Measurements from ENCODE around the gene MDP1.

Gene MDP1

DNA sequence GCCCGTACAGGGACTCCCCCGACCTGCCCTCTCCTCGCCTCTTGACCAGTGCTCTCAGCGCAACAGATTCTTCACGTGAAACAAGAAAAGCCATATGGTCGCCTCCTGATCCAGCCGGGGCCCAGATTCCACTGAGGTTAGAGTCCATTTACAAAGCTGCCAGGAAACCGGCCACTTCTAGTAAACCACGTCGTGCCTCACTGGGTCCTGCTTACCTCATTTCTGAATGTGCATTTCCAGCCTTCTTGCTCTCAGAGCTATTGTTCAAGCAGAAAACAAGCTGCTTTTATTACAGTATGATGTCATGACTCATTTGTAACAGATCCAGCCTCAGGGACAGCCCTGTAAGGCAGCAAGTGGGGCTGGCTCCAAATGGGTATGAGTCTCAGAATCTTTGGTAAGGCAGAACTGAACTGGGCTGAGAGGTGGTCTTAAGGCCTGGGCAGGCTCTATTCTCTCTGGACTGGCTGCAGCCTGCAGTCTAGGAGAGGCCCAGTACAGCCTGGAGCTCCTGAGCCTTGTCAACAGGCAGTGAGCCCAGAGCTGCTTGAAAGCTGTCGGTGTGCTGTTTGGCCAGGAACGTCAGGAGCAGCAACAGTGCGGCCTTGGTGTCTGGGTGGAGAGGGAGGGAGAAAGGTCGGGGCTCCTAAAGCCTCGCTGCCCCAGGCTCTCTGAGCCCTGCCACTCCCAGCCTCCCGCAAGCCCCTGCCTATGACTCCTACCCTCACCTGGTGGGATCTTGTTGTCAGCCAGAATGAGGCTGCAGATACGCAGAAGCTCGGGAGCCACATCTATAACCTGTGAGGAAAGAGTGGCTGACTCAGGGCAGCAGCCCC is 35.7 kb downstream of the MDP1 start:
- Histone ChIP-seq H3K9ac (ENCODE audit: low read depth, low read length, poor library complexity, severe bottlenecking) (no peak overlapping the region), H3K27me3 (ENCODE audit: insufficient read depth, low read length, poor library complexity, severe bottlenecking) (no peaks in the 10 kb centered on the region), H3K9me2 (replicated peaks; ENCODE audit: low read depth, low read length) (no peaks in the 10 kb centered on the region), H3K9me3 (ENCODE audit: insufficient read depth, low read depth, low read length) (no peaks in the 10 kb centered on the region), H2AFZ (ENCODE audit: low read length) (no peak overlapping the region), H3K36me3 (ENCODE audit: insufficient read depth, low read length) (peaks cover 7% of the 10 kb centered on the region; the same call in 1 of the 2 replicates), H3K4me1 (ENCODE audit: insufficient read depth, low read length, poor library complexity, severe bottlenecking) (no peaks in the 10 kb centered on the region), H4K20me1 (ENCODE audit: insufficient read depth, low read length, poor library complexity, severe bottlenecking) (no peaks in the 10 kb centered on the region), H3K4me2 (ENCODE audit: low read depth, low read length, poor library complexity, severe bottlenecking) (no peak overlapping the region), H3K79me2 (ENCODE audit: insufficient read depth, low read length) (no peaks in the 10 kb centered on the region), H3F3A (ENCODE audit: low read depth) (no peaks in the 10 kb centered on the region), H3K4me3 (ENCODE audit: low read length, poor library complexity, severe bottlenecking) (no peak overlapping the region)
- TF ChIP-seq, protein P1, sequence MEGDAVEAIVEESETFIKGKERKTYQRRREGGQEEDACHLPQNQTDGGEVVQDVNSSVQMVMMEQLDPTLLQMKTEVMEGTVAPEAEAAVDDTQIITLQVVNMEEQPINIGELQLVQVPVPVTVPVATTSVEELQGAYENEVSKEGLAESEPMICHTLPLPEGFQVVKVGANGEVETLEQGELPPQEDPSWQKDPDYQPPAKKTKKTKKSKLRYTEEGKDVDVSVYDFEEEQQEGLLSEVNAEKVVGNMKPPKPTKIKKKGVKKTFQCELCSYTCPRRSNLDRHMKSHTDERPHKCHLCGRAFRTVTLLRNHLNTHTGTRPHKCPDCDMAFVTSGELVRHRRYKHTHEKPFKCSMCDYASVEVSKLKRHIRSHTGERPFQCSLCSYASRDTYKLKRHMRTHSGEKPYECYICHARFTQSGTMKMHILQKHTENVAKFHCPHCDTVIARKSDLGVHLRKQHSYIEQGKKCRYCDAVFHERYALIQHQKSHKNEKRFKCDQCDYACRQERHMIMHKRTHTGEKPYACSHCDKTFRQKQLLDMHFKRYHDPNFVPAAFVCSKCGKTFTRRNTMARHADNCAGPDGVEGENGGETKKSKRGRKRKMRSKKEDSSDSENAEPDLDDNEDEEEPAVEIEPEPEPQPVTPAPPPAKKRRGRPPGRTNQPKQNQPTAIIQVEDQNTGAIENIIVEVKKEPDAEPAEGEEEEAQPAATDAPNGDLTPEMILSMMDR (conservative IDR thresholded peaks at IDR 0.05; ENCODE audit: low read length), result no peak
- TF ChIP-seq EZH2phosphoT487 (IDR thresholded peaks at IDR 0.05; ENCODE audit: borderline replicate concordance), result no peak

DNA sequence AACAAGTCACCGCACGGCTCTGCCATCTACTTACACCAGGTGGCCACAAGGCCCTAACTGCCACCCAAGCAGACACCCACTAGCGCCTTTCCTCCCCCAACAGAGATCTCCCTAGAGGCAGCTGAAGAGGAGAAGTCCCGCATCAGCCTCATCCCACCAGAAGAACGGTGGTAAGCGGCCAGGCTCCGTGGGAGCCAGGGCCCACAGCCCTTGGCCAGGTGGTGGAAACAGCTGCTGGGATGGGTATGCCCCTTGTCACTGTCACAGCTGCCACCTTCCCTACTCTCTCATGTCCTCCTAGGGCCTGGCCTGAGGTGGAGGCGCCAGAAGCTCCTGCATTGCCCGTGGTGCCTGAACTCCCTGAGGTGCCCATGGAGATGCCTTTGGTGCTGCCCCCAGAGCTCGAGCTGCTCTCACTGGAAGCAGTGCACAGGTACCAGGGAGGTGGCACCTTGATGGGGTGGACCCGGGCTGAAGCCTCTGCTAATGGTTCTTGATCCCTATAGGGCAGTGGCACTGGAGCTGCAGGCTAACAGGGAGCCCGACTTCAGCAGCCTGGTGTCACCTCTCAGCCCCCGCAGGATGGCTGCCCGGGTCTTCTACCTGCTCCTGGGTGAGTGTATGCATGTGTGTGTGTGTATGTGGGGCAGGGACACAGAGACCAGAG is 36.4 kb downstream of the MDP1 start:
- TF ChIP-seq, protein P1 (conservative IDR thresholded peaks at IDR 0.05; ENCODE audit: low read length), result no peak
- TF ChIP-seq EZH2phosphoT487 (IDR thresholded peaks at IDR 0.05; ENCODE audit: borderline replicate concordance), result no peak
- H3K9ac ChIP-seq (ENCODE audit: low read depth, low read length, poor library complexity, severe bottlenecking), result no peak overlapping the region
- H2AFZ ChIP-seq (ENCODE audit: low read length), result no peak overlapping the region
- H3K27me3 ChIP-seq (ENCODE audit: insufficient read depth, low read length, poor library complexity, severe bottlenecking), result no peaks in the 10 kb centered on the region
- peaks cover 7% of the 10 kb centered on the region; the same call in 1 of the 2 replicates for H3K36me3 ChIP-seq (ENCODE audit: insufficient read depth, low read length)
- no peak overlapping the region for H3K4me3 ChIP-seq (ENCODE audit: low read length, poor library complexity, severe bottlenecking)
- H3K4me1 ChIP-seq (ENCODE audit: insufficient read depth, low read length, poor library complexity, severe bottlenecking), result no peaks in the 10 kb centered on the region
- no peaks in the 10 kb centered on the region for H3K79me2 ChIP-seq (ENCODE audit: insufficient read depth, low read length)
- no peaks in the 10 kb centered on the region for H3K9me2 ChIP-seq (replicated peaks; ENCODE audit: low read depth, low read length)
- no peaks in the 10 kb centered on the region for H4K20me1 ChIP-seq (ENCODE audit: insufficient read depth, low read length, poor library complexity, severe bottlenecking)
- no peaks in the 10 kb centered on the region for H3F3A ChIP-seq (ENCODE audit: low read depth)
- H3K9me3 ChIP-seq (ENCODE audit: insufficient read depth, low read depth, low read length), result no peaks in the 10 kb centered on the region
- no peak overlapping the region for H3K4me2 ChIP-seq (ENCODE audit: low read depth, low read length, poor library complexity, severe bottlenecking)

DNA sequence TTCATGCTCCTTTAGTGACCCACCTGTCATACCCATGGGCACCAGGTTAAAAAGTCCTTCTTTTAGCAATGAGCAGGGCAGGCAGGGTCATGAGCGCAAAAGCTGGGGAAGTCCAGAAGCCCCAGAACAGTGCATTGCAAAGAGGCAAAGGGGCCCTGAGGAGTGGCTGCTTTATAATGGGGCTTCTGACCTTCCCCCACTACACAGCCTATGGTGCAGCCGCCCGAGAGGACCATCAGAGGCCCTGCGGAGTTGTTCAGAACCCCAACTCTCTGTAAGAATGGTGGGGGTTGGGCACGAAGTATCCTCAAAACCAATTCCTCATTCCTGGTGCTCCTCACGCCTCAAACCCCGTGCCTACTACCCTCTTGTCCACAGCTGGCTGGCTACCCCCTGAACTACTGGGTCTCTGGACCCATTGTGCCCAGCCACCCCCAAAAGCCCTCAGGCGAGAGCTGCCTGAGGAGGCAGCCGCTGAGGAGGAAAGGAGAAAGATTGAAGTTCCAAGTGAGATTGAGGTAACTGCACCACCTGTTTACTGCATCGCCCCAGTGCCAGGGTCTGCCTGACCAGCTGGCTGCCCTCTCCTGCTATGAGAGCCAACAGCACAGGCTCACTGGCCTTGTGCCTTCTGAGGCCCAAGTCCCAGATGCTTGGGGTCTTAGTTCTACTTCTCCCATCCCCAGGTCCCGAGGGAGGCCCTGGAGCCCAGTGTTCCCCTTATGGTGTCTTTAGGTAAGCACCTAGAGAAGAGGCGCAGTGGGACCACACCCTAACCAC is 37.3 kb downstream of the MDP1 start:
- Histone ChIP-seq H2AFZ (ENCODE audit: low read length) (no peak overlapping the region), H3K4me1 (ENCODE audit: insufficient read depth, low read length, poor library complexity, severe bottlenecking) (no peaks in the 10 kb centered on the region), H3K36me3 (ENCODE audit: insufficient read depth, low read length) (peaks cover 7% of the 10 kb centered on the region; the same call in 1 of the 2 replicates), H3K9me2 (replicated peaks; ENCODE audit: low read depth, low read length) (no peaks in the 10 kb centered on the region), H3K4me3 (ENCODE audit: low read length, poor library complexity, severe bottlenecking) (no peak overlapping the region), H3K9ac (ENCODE audit: low read depth, low read length, poor library complexity, severe bottlenecking) (no peak overlapping the region), H3K79me2 (ENCODE audit: insufficient read depth, low read length) (no peaks in the 10 kb centered on the region), H4K20me1 (ENCODE audit: insufficient read depth, low read length, poor library complexity, severe bottlenecking) (no peaks in the 10 kb centered on the region), H3K4me2 (ENCODE audit: low read depth, low read length, poor library complexity, severe bottlenecking) (no peak overlapping the region), H3F3A (ENCODE audit: low read depth) (no peaks in the 10 kb centered on the region), H3K27me3 (ENCODE audit: insufficient read depth, low read length, poor library complexity, severe bottlenecking) (no peaks in the 10 kb centered on the region), H3K9me3 (ENCODE audit: insufficient read depth, low read depth, low read length) (no peaks in the 10 kb centered on the region)
- no peak for TF ChIP-seq EZH2phosphoT487 (IDR thresholded peaks at IDR 0.05; ENCODE audit: borderline replicate concordance)
- TF ChIP-seq, protein P1 (conservative IDR thresholded peaks at IDR 0.05; ENCODE audit: low read length), result no peak
